SH-SY5Y (cell line): ENCODE results near the gene NCAM1.

Source experiments
- GATA2 ChIP-seq: IDR thresholded peaks from 2 replicates; pipeline ENCODE4 v1.6.1; 2011; ENCODE audit warnings: mild to moderate bottlenecking, low read depth, low read length
- GATA3 ChIP-seq: IDR thresholded peaks from 2 replicates; pipeline ENCODE4 v1.6.1; 2011; ENCODE audit warnings: low read depth, mild to moderate bottlenecking, low read length, moderate library complexity

DNA sequence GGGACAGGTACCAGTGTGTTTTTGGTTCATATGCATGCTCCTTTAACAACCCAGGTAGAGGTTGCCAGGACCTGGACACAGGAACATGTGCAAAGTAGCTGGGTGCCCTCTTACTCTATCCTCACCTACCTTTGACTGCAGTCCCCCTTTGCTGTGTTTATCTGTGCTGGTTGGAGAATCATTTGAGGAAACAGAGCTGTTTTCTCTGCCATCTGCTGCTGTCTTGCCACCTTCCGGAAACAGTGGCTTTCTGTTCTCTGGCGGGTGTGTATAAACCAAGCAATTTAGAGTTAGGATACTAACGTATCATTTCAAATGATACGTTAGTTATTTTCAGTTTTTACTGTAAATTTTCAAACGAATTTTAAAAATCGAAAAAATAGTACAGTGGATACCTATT is 181.3 kb downstream of the NCAM1 start:
- no peak for TF ChIP-seq GATA2
- TF ChIP-seq GATA3: no peak
